ENCODE data around the gene ACLY. TPM values are rescaled to one million over a fixed set of nuclear protein-coding genes. Genes with fewer than 3 reads are reported as not detected.
A peak's percentile ranks its signal among the peaks of the same experiment; 100 is the strongest.

Gene ACLY
- total and polyA plus RNA-seq, 2 of the 13 experiments (the other 11 are each of a cell fraction or from before 2014, with no cell fraction given), result 111 to 218 TPM

- no peak for TF ChIP-seq CBX5 (CRISPR knock-in tag; IDR thresholded peaks at IDR 0.05; ENCODE audit: borderline replicate concordance)
- no peak for TF ChIP-seq ZNF784 (CRISPR knock-in tag; IDR thresholded peaks at IDR 0.05; ENCODE audit: borderline replicate concordance)
- peak; percentile 40; the same call in 1 of the 2 replicates for TF ChIP-seq SP4 (CRISPR knock-in tag; IDR thresholded peaks at IDR 0.05)
- peak; percentile 91 for TF ChIP-seq ZBTB7B (CRISPR knock-in tag; IDR thresholded peaks at IDR 0.05)
- TF ChIP-seq SIX1 (CRISPR knock-in tag; IDR thresholded peaks at IDR 0.05; ENCODE audit: borderline replicate concordance), result no peak
- TF ChIP-seq SSRP1 (CRISPR knock-in tag; IDR thresholded peaks at IDR 0.05), result 0 out of 2 replicates have a peak, but pooled peaks have one; percentile 55
- TF ChIP-seq FOXK1 (CRISPR knock-in tag; IDR thresholded peaks at IDR 0.05; ENCODE audit: borderline replicate concordance, low read depth), result peak; percentile 36; the same call in 1 of the 2 replicates
- peak; percentile 68 for TF ChIP-seq NR2F6 (IDR thresholded peaks at IDR 0.05)
- TF ChIP-seq NR2F6 (CRISPR knock-in tag; IDR thresholded peaks at IDR 0.05), result peak; percentile 85
- TF ChIP-seq ZFP1 (CRISPR knock-in tag; IDR thresholded peaks at IDR 0.05), result 0 out of 2 replicates have a peak, but pooled peaks have one; percentile 45
- TF ChIP-seq ZBTB25 (CRISPR knock-in tag; IDR thresholded peaks at IDR 0.05), result peak; percentile 28; the same call in 1 of the 2 replicates
- TF ChIP-seq IKZF5 (CRISPR knock-in tag; IDR thresholded peaks at IDR 0.05), result 0 out of 2 replicates have a peak, but pooled peaks have one; percentile 31
- peak; percentile 49 for TF ChIP-seq HNF4A (CRISPR knock-in tag; IDR thresholded peaks at IDR 0.05)
- TF ChIP-seq ZNF274 (CRISPR knock-in tag; IDR thresholded peaks at IDR 0.05), result peak; percentile 83; the same call in 1 of the 2 replicates
- TF ChIP-seq BORCS8-MEF2B (CRISPR knock-in tag; IDR thresholded peaks at IDR 0.05), result peak; percentile 69; the same call in 1 of the 2 replicates
- TF ChIP-seq ZNF333 (CRISPR knock-in tag; IDR thresholded peaks at IDR 0.05; ENCODE audit: borderline replicate concordance), result peak; percentile 69; the same call in 1 of the 2 replicates
- peak; percentile 66; the same call in 1 of the 2 replicates for TF ChIP-seq ZNF605 (CRISPR knock-in tag; IDR thresholded peaks at IDR 0.05)
- TF ChIP-seq DRAP1 (CRISPR knock-in tag; IDR thresholded peaks at IDR 0.05), result no peak
- TF ChIP-seq BRF2 (CRISPR knock-in tag; IDR thresholded peaks at IDR 0.05), result no peak
- TF ChIP-seq KDM6A (CRISPR knock-in tag; IDR thresholded peaks at IDR 0.05; ENCODE audit: low read depth), result no peak
- TF ChIP-seq MIER2 (CRISPR knock-in tag; IDR thresholded peaks at IDR 0.05), result peak; percentile 16; the same call in 1 of the 2 replicates
- 0 out of 2 replicates have a peak, but pooled peaks have one; percentile 62 for TF ChIP-seq ZNF615 (CRISPR knock-in tag; IDR thresholded peaks at IDR 0.05; ENCODE audit: borderline replicate concordance)
- TF ChIP-seq ZNF547 (CRISPR knock-in tag; IDR thresholded peaks at IDR 0.05), result peak; percentile 87; the same call in 1 of the 2 replicates
- TF ChIP-seq THAP11 (CRISPR knock-in tag; IDR thresholded peaks at IDR 0.05), result 0 out of 2 replicates have a peak, but pooled peaks have one; percentile 36
- TF ChIP-seq SALL2 (CRISPR knock-in tag; IDR thresholded peaks at IDR 0.05), result peak; percentile 54; the same call in 1 of the 2 replicates
- 0 out of 2 replicates have a peak, but pooled peaks have one; percentile 19 for TF ChIP-seq ZNF138 (CRISPR knock-in tag; IDR thresholded peaks at IDR 0.05; ENCODE audit: low read depth)
Measured at GRCh38 chr17:41962768-41963434, 44.1 kb upstream of the ACLY start (continued).

Data from HepG2 (cell line).